Renal pelvis (tissue), 4 donors: ENCODE results near the gene CFAP77. TPM values are rescaled to one million over a fixed set of nuclear protein-coding genes. Genes with fewer than 3 reads are reported as not detected.

Experiments used
- DNase-seq: peaks from one replicate; pipeline ENCODE4 v3.0.0-alpha.2; 2013
- polyA plus RNA-seq, 3 donors: library from polyadenylated mRNA; unstranded; fragments of 120-200 nt; gene quantifications; one replicate each; pipeline ENCODE4 v1.2.1, GENCODE V29; 2013; ENCODE audit not compliant: insufficient read length in 3 of 3

CFAP77 gene
- polyA plus RNA-seq, 3 donors = 0.84 to 1.7 (median 1.3) TPM

- DNase-seq = no peak
Observed at GRCh38 chr9:132592451-132592850, 182.4 kb downstream of the CFAP77 start.

DNA sequence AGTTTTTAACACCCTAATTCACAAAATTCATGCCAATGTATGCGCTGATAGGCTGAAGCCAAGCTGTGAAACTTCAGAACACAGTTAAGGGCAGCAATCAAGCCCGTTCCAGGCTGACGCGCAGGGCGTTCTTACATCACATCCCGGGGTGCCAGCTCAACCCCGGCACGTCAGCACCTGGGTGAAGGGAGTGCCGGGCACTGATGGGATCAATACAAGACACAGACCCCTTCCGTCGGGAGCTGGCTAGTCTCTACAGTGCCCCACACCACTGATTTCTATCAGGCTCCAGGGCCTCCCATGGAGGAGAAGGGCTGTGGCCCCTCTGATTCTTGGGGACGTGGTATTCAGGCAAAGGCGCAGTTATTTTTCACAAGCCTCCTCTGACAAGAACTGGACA lies 184.4 kb downstream of the CFAP77 start:
- no peak for DNase-seq

- no peak for DNase-seq
Observed at GRCh38 chr9:132595319-132595718, 185.3 kb downstream of the CFAP77 start.

DNA sequence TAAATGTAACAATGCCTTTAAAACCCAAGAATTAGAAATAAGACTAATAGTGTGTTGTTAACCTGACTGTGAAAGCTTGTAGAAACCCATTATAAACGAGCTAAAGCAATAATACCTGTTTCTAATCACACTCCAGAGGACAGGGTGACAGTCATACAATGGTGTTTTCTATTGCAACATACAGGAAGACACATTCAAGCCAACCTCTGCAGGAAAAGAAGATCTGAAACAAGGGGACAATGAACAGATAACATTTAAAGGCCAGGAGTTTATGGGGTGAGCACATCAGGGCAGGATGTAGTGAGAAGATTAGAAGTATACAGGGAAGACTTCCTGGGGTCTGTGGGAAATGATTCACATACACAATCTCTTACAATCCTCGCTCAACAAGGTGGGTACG lies 186.2 kb downstream of the CFAP77 start:
- no peak for DNase-seq

GRCh38 chr9:132597073-132597775 lies 187.2 kb downstream of the CFAP77 start:
- DNase-seq = no peak

- no peak for DNase-seq
Observed at GRCh38 chr9:132600326-132600984, 190.4 kb downstream of the CFAP77 start.

DNA sequence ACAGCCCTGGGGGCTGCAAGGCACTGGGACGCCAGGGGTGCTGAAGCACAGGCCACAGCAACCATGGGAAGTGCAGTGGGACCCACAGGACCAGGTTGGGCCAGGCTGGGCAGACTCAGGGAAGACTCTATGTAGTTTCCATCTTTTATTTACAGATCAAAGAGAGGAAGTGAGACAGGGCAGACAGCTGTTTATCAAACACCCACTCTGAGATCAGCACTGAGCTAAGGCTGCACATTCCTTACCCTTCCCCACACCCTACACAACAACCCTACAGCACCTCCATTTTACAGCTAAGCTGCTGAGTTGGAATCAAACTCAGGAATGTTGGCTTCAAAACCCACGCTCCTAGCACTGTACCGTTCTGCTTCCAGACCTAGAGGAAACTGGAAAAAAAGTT lies 192.2 kb downstream of the CFAP77 start:
- no peak for DNase-seq

GRCh38 chr9:132605387-132605786 lies 195.4 kb downstream of the CFAP77 start:
- no peak for DNase-seq

GRCh38 chr9:132606066-132606465 lies 196.1 kb downstream of the CFAP77 start:
- no peak for DNase-seq

- DNase-seq = no peak
Observed at GRCh38 chr9:132609184-132609583, 199.2 kb downstream of the CFAP77 start.

DNA sequence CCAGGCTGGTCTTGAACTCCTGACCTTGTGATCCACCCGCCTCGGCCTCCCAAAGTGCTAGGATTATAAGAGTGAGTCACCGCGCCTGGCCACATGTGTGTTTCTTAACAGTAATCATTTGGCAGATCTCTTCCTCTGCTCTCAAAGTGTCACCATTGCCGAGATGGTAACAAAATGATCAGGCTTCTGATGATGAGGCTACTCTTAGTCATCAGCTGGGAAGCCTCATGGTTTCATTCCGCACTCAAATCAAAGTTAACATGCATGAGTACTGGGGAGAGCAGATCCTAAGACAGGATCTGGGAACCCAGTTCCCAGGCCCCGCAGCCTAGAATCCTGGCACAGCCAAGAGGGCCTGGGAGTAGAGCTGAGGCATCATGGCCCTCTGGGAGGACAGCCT lies 199.8 kb downstream of the CFAP77 start:
- DNase-seq = no peak

GRCh38 chr9:132610661-132611060 lies 200.7 kb downstream of the CFAP77 start:
- no peak for DNase-seq

DNA sequence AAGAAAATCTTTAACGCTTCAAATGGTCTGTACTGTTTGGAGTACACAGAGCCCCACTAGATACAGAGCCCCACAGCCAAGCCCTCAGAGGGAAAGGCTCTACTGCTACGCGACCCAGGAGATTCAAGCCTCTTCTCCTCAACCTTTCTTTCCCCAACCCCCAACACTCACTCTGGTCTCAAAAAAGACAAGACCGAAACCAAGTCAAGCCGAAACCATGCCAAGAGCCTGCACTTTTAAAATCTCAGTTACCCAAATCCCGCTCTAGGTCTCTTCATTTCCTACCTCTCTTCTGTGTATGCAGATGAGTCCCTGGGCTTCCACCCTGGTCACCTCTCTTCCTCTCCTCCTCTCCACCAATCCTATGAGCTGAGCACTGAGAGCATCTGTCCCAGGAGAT lies 204.3 kb downstream of the CFAP77 start:
- DNase-seq = no peak

GRCh38 chr9:132615774-132616173 lies 205.8 kb downstream of the CFAP77 start:
- DNase-seq = no peak

DNA sequence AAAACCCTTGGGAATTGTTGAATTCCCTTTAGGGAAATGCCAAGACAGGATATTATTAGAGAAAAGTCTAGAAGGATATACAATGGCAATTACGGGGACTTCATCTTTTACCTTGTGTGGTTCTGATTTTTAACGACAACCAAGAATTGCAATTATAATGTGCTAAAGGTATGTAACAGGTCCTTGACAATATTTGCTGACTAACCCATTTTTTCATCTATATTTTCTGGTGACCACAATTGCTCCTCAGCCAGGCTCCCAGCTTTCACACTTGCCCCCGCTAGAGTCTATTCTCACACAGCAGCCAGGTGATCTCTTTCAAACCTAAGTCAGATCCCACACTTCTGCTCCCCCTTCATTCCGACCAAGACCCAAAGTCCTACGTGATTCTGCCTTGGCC lies 206.7 kb downstream of the CFAP77 start:
- no peak for DNase-seq

GRCh38 chr9:132622159-132622558 lies 212.1 kb downstream of the CFAP77 start:
- peak; percentile 27 for DNase-seq

Other genes with a start within 250 kb of the CFAP77 start
- gene NTNG2, start 248.2 kb upstream of the CFAP77 start, polyA plus RNA-seq = under 1 TPM; 0.34 to 0.74 (median 0.41) TPM
- gene SETX, start 55.2 kb upstream of the CFAP77 start, polyA plus RNA-seq = 10 to 100 TPM; 42.8 to 66.7 (median 58.2) TPM
- 10 to 100 TPM; 16.1 to 23.1 (median 19.1) TPM for gene TTF1, start 3.4 kb upstream of the CFAP77 start, polyA plus RNA-seq
- under 1 TPM in 1 of 3 donors, not detected in 2; 0.12 TPM for gene BARHL1, start 172.4 kb downstream of the CFAP77 start, polyA plus RNA-seq